NCI-H146 treated with DMSO at 0.1 percent for 48 hours (cell line): ENCODE results near the gene PRAMEF10.
"Not testable (repeated sequence)": the region's sequence is repeated elsewhere in the genome, so short reads cannot be mapped to it uniquely, and the experiment has no call there.

Experiments
- DNase-seq: peaks from one replicate; lab custom pipeline; 2025; ENCODE audit not compliant: unreplicated experiment; lab: John Stamatoyannopoulos, UW

Gene PRAMEF10, protein sequence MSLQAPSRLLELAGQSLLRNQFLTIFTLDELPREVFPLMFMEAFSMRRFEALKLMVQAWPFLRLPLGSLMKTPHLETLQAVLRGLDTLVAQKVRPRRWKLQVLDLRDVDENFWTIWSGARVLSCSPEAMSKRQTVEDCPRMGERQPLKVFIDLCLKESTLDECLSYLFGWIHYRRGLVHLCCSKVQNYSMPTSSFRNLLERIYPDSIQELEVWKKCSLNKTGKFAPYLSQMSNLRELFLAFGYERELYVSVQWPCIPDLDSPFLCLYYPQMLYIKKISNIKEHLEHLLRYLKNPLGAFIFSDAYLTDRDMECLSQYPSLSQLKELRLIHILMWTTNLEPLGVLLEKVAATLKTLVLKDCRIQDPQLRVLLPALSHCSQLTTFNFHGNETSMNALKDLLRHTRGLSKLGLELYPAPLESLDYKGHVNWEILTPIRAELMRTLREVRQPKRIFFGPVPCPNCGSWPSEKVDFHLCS

GRCh38 chr1:12898170-12898569, at the start of gene PRAMEF10:
Gene PRAMEF10, minus strand, starts transcription at chr1:12898270. Its CDS starts 2,423 bp downstream, at chr1:12895847.
- not testable (repeated sequence) for DNase-seq

DNA sequence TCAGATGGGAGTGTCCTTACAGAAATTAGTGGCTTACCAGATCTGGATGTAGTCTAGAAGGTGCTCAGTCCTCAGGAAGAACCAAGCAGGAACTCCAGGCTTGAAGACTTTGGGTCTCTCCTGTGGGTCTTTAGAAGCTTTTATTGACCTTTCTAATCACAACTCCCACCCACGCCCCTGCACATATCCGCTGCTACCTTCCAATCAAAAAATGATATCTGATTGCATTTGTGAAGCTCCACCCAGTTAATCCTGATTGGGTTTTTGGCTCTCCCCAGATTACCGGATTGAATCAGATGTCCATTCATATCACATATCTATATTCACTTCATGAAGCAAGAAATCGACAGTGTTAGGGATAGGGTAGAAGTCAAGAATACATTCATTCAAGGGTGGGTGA, 49.4 kb upstream of the PRAMEF10 start, which contains the start of gene PRAMEF6:
Gene PRAMEF6, minus strand, starts transcription at position 101 of the 400 bp plus-strand sequence. CDS start 5,062 bp downstream, outside the sequence.
- not testable (repeated sequence) for DNase-seq

DNA sequence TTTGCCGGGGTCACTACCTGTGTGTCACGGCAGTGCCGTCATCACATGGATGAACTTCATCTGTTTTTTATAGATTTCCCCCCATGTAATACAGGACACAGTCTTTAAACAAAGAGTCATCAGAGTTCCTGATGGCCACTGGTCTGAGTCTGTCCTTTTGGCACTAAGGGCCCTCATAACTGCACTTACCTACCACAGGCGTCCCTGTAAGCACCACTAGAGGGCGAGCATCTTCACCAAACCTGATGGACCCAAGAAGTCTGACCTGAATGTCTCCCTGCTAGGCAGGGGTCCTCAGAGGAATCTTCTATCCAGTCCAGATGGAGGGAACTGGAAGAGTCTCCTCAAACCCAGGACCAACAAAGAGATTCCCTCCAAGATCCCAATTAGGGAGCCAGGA, 26.3 kb upstream of the PRAMEF10 start:
- not testable (repeated sequence) for DNase-seq

DNA sequence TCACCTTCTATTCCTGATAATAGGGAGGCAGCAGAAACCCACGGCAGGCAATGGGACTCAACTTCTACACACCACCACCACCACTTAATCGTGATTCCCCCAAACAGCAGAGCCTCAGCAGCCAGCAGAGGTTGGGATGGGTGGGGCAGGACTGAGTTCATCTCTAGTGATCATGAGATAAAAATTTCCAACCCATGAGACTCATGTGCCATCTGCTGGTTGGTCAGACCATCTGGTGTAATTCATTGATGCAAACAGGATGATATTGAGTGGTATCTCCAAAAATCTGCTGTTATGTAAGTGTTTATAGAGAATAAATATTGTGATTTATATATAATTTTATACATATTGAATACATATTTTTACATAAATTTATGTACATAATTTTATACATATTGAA, 23.7 kb upstream of the PRAMEF10 start:
- not testable (repeated sequence) for DNase-seq

DNA sequence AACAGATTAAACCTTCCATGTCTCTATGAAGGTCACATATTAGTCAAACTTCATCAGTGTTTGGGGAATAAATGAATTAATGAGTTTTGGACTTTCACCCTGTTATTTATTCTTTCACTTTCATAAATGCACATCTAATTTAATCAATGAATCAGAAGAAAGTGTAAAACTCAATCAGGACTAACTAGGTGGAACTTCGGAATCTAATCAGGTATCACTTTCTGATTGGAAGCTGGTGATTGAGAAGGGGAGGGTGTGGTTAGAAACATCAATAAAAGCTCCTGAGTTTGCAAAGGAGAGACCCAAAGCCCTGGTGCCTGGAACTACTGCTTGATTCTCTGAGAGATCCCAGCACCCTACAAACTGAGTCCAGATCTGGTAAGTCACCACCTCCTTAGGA, 18.2 kb upstream of the PRAMEF10 start, which contains the start of gene PRAMEF7:
Gene PRAMEF7, plus strand, starts transcription at position 301 of the 400 bp plus-strand sequence. CDS start 1,083 bp downstream, outside the sequence.
- not testable (repeated sequence) for DNase-seq

DNA sequence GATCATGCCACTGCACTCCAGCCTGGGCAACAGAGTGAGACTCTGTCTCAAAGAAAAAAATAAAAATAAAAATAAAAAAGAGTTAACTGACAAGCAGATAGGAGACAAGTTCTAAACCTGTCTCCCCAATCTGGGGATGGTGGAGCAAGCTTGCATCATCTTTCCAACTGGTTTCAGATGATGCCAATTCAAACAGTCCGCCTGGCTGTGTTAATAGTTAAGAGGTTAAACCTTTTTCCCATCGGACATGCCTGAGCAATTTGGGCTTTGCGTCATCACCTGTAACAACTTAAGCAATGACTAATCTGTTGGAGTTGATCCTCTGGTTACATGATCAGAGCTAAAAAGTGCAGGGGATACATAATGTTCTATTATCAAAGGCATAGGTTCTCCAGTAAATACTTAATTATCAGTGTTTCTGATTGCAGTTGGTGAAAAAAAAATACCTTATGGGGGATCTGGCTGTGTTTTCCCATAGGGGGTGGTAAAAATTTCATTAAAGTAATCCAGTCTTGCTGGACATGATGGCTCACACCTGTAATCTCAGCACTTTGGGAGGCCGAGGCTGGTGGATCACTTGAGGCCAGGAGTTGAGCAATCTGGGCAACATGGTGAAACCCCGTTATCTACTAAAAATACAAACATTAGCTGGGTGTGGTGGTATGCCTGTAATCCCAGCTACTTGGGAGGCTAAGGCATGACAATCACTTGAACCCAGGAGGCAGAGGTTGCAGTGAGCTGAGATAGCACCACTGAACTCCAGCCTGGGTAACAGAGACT, 5.9 kb upstream of the PRAMEF10 start:
- DNase-seq, result not testable (repeated sequence)

DNA sequence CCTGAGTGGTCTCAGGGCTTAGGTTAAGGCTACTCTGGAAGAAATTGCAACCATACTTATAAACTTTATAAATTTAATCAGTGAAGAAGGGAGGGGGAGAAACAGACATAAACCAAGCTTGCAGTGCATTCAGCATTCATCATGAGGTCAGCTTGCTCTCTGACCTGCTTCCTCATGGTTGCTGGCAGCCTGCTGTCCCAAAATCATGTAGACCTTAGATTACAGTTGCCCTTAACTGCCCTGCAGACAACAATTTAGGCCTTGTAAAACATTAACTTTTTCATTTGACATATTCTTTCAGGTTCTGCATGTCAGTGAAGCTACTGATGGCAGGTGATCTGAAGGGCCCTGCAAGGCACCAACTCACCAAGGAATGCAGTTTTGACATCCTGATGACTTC, 1.1 kb upstream of the PRAMEF10 start:
- not testable (repeated sequence) for DNase-seq

GRCh38 chr1:12886101-12886500, 12.0 kb downstream of the PRAMEF10 start, which contains the start of gene PRAMEF4:
Gene PRAMEF4, minus strand, starts transcription at chr1:12886201. Its CDS starts 2,807 bp downstream, at chr1:12883394.
- DNase-seq, result not testable (repeated sequence)

- not testable (repeated sequence) for DNase-seq
Measured at GRCh38 chr1:12878453-12878852, 19.6 kb downstream of the PRAMEF10 start.

DNA sequence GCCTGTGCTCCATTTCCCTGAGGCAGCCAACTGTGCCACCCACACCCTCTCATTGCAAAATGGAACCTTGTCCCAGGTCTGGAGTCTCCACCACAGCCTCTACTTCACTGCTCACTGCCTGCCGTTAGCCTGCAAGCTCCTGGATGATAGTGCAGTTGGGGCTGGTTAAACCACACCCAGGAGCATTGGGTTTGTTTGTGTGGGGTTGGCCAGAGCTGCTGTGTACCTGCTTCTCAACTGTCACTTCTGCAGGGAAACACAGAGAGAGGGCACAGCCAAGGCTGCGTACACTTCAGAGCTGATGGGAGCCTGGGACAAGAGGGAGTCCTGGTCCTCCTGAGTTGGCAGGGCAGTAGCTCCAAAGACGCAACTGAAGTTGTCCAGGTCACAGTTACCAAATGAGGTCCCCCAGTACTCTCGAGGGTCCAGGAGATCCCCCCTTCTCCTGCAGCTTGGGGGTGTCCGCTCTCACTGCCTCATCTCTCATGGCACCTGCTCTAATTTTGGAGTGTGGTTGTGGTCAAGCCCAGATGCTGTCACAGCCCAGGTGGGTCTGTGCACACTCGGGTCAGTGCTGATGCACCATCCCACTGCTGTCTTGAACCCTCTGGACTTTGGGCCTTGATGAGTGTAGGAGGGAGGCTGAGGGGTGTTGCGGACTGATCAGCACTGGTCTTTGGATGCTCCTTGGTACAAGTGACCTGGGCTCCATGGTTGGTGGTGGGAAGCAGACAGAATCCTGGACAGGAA, 34.8 kb downstream of the PRAMEF10 start:
- not testable (repeated sequence) for DNase-seq

GRCh38 chr1:12856786-12857185, 41.3 kb downstream of the PRAMEF10 start, which contains the start of gene PRAMEF2:
Gene PRAMEF2, plus strand, starts transcription at chr1:12857086. Its CDS starts 1,924 bp downstream, at chr1:12859010.
- DNase-seq, result not testable (repeated sequence)

GRCh38 chr1:12851779-12852178, 46.3 kb downstream of the PRAMEF10 start:
- no peak for DNase-seq

DNA sequence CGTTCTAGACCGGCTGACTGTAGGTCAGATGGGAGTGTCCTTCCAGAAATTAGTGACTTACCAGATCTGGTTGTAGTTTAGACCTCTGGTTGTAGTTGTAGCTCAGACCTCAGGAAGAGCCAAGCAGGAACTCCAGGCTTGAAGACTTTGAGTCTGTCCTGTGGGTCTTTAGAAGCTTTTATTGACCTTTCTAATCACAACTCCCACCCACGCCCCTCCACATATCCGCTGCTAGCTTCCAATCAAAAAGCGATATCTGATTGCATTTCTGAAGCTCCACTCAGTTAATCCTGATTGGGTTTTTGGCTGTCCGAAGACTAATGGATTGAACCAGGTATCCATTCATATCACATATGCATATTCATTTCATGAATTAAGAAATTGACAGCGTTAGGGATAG, 49.5 kb downstream of the PRAMEF10 start, which contains the start of gene HNRNPCL1:
Gene HNRNPCL1, minus strand, starts transcription at position 101 of the 400 bp plus-strand sequence. CDS start 431 bp downstream, outside the sequence.
- DNase-seq, result not testable (repeated sequence)
